ENCODE results near the gene ADM5.

Gene ADM5
- 0 to 0.38 (median 0.08) reads per million in 18 experiments for total RNA-seq

DNA sequence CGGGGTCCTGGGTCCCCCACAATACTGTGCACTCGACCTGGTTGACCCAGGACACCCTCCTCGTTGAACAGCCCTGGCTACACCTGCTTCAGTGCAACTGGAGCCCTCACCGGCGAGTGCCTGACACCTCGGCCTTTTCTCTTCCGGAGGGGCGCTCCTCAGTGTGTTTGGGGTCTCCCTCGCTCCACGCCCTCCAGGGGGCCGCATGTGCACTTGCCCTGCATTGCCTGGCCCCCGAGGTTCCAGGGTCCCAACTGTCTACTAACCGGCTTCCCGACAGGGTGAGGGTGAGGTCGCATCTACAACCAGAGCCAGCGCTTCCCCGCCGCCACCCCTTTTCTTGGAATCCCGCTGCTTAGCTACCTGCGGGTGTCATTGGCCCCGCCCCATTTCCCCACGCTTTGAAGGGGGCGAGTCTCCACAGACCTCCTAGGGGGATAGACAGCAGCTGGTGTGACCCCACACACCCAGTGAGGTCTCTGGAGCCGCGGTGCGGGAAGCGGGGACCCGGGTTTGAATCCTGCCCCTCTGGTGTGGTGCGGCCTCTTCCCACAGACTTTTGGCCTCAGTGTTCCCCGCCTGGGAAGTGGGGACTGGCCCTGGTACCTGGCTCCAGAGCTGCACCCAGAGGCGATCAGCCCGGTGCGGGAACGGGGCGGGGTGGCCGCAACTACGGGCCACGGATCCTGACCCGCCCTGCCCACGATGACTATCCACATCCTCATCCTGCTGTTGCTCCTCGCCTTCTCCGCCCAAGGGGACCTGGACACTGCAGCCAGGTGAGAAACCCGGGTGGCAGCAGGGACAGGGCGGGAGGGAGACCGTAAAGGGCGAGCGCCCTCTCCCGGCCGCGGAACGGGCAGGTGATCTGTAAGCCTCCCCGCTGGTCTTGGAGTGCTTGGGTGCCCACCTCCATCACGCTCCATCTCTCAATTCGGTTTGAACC lies at the start of gene ADM5:
Gene ADM5, plus strand, starts transcription at position 462 of the 946 bp plus-strand sequence. Its CDS starts 244 bp downstream, at position 706.
- DNase-seq: no peak

GRCh38 chr19:49640113-49640898 lies 49.1 kb upstream of the ADM5 start, which contains the start of gene RRAS:
Gene RRAS (minus strand): TSS chr19:49640143. CDS start chr19:49640098, 45 bp downstream.
- peak; percentile 100 for DNase-seq

DNA sequence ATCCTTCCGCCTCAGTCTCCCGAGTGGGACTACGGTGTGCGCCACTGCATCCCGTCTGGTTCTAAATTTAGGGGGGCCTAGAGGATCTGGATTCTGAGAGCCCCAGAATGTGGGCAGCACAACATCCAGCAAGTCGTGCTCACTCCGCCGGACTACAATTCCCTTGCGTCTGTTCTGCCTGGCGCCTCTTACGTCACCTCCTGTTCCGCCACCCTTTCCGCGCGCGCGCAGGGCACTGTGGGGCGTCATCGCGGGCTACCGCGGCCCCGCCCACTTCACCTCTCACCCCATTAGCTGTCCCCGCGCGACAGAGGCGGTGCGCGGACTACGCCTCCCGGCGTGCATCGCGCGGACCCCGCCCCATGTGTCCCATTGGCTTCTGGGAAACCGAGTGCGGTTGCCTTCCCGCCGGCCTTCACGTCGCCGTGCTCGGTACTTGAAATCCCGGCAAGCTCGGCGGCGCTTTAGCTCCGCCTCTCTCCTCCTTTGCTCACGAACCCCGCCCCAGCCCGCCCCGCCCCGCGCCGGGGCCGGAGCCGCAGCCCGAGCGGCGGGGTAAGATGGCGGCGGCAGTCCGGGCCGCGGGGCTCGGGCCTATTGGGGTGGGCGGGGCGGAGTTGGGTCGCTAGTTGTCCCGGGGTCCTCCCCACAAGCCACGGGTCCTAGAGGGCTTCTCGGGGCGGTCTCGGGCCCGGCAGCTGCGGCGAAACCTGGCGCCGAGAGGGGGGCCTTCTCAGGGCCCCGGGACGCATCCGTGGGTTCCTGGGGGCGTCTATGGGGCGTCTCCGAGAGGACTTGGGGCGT lies 47.5 kb upstream of the ADM5 start, which contains the start of gene SCAF1:
Gene SCAF1, plus strand, starts transcription at position 522 of the 804 bp plus-strand sequence. CDS start 2,818 bp downstream, outside the sequence.
- peak; percentile 100 for DNase-seq

DNA sequence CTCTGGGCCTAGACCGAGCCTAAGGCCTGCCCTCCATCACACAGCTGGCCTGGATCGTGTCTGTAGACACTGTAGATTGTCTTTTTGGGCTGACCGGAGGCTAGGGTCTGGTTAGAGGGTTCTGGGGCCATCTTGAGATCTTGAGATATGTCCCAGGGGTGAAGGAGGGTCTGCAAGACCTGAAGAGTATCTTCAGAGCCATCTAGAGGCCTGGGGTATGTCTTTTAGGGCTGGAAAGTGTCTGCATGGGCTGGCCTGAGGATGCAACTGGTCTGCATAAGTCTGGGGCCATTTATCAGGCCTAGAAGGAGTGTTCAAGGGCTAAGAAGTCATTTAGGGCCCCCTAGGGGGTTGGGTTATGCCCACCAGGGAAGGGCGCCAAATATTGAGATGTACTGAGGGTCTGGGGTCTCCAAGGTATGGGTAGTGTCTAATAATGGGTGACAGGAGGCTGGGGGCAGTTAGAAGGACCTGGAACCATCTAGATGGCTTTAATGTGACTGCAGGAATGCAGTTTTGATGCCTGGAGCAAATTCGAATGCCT lies 46.8 kb upstream of the ADM5 start:
- no peak for DNase-seq

DNA sequence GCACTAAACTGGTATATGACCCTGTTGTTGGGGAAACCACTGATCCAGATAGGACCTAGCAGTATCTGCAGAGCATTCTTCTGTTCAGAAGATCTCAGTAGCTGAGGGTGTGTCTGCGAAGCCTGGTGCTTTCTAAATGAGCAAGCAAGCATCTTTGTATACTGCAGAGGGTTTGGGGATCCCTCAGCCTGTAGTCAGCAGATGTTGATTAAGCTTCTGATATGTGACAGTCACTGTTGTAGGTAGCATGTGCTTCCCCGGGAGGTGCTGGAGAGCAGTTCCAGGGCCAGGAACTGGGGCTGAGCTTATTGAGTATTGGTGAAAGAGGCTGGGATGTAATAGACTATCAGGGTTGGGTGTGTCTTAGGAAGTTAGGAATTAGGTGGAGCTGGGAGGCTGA lies 45.9 kb upstream of the ADM5 start:
- no peak for DNase-seq

DNA sequence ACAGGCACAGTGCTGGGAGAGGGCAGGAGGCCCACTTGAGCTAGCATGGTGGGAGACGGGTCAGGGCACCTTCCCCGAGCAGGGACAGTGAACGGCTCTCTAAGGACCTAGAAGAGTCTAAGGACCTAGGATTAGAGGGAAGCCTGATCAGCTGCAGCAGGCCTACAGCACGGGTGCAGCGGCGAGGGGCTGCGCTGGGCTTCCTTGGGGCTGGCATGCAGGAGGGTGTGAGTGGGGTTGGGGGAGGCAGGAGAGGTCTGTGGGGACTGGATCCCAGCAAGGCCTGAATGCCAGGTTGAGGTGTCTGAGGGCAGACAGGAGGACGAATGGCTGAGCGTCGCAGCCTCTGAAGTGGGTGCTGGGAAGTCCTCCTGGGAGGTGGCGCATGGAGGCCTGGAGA lies 43.8 kb upstream of the ADM5 start:
- DNase-seq: no peak

DNA sequence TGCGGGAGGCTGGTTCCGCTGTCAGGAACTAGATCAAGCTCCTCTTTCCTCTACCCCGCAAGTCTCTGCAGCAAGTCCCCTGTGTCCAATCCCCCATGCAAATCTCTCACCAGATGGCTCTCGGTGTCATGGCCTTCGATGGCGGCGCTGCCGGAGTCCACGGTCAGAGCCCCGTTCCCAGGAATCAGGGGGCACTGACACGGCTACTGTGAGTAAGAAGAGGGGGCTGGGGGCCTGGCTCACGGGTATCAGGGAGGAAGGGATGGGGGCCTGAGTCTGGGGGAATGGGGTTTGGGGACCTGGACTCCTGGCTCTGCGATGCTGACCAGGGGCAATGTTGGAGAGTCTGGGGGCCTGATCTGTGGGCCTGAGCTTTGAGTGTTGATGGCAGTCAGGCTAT lies 43.4 kb upstream of the ADM5 start:
- no peak for DNase-seq

GRCh38 chr19:49646586-49646985 lies 42.8 kb upstream of the ADM5 start:
- DNase-seq: no peak

GRCh38 chr19:49651029-49651819 lies 38.2 kb upstream of the ADM5 start:
- DNase-seq: no peak

- DNase-seq: no peak
These were observed 37.4 kb upstream of the ADM5 start for GRCh38 chr19:49651820-49652550.

DNA sequence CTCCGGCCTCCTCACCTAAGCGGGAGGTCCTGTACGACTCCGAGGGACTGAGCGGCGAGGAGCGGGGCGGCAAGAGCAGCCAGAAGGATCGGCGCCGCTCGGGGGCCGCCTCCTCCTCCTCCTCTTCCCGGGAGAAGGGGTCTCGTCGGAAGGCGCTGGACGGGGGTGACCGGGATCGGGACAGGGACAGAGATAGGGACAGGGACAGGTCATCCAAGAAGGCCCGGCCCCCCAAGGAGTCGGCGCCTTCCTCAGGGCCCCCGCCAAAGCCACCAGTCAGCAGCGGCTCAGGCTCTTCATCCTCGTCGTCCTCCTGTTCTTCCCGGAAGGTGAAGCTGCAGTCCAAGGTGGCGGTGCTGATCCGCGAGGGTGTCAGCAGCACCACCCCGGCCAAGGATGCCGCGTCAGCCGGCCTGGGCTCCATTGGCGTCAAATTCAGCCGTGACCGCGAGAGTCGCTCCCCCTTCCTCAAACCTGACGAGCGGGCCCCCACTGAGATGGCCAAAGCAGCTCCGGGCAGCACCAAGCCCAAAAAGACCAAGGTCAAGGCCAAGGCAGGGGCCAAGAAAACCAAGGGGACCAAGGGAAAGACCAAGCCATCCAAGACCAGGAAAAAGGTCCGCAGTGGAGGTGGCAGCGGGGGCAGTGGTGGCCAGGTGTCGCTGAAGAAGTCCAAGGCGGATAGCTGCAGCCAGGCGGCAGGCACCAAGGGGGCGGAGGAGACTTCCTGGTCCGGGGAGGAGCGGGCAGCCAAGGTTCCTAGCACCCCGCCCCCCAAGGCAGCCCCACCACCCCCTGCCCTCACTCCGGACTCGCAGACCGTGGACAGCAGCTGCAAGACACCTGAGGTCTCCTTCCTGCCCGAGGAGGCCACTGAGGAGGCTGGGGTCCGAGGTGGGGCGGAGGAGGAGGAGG lies 36.6 kb upstream of the ADM5 start:
- no peak for DNase-seq

DNA sequence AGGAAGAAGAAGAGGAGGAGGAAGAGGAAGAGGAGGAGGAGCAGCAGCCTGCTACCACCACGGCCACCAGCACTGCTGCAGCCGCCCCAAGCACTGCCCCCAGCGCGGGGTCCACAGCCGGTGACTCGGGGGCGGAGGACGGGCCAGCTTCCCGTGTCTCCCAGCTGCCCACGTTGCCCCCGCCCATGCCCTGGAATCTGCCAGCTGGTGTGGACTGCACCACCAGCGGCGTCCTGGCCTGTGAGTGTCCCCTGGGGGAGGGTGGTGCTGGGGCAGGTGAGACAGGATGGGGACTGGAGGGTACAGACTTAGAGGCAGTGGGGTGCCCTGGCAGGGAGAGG lies 36.0 kb upstream of the ADM5 start:
- DNase-seq: no peak

DNA sequence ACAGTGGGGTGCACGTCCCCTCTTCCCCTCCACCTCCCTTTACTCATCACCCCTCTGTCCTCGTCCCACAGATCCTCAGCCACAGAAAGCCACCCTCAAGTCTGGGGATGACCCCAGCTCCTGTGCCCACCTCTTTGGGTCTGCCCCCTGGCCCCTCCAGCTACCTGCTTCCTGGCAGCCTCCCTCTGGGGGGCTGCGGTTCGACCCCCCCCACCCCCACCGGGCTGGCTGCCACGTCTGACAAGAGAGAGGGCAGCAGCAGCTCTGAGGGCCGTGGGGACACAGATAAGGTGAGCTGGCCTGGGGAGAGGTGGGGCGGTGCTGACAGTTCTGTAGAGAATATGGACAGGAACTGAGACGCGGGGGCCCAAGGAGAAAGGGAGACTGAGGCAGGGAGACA lies 34.8 kb upstream of the ADM5 start:
- DNase-seq: no peak

- no peak for DNase-seq
These were observed 33.6 kb upstream of the ADM5 start for GRCh38 chr19:49655570-49656455.

DNA sequence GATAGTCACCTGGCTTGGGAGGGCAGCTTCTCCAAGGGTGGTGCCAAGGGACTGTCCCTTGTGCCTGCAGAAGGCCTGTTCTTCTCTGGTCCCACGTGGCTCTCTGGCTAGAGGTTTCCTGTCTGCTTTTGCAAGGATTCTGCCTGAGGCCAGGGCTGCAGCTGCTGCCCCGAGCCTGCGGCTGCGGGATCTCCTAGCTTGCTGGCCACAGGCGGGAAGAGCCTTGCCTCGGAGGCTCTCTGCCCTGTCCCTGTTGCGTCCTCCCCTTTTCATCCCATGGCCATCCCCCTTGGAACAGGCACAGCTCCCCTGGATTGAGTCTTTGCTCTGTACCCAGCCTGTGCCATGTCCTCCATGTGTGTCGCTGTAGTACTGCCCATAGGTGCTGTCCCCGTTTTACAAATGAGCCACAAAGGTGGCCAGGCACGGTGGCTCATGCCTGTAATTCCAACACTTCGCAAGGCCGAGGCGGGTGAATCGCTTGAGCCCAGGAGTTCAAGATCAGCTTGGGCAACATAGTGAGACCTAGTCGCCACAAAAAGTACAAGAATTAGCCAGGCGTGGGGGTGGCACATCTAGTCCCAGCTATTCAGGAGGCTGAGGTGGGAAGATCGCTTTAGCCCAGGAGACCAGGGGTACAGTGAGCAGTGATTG lies 32.8 kb upstream of the ADM5 start:
- DNase-seq: no peak

DNA sequence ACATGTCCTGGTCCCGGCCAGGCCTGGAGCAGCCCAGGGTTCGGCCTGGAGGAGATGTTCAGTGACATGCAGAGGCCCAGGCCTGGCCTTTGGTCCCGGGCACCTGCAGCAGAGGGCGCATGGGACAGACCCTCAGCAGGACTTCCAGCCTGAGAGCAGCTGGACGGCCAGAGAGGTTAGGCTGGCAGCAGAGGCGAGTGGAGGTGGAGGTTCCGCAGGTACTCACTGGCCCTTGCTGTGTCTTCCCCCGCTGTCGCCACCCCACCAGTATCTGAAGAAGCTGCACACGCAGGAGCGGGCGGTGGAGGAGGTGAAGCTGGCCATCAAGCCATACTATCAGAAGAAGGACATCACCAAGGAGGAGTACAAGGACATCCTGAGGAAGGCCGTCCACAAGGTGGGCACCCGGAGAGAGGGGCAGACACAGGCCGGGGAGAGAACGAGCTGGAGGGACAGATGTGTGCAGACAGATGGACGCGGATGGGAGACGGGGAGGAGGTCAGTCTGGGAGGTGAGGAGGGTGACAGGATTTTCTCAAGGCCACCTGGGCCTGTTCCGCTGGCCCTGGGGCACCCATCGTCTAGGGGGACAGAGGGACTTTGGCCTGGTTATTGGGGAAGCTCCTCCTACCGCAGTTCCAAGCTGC lies 31.8 kb upstream of the ADM5 start:
- DNase-seq: no peak

DNA sequence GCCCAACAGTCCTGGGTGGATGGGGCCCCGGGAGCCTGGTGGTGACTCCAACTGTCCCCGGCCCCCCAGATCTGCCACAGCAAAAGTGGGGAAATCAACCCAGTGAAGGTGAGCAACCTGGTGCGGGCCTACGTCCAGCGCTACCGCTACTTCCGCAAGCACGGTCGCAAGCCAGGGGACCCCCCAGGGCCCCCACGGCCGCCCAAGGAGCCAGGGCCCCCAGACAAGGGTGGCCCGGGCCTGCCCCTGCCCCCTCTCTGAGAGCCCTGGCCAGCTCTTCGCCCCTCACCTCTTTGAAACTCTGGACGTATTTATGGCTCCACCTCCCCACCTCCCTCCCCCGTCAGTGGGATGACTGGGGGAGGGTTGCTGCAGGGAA lies 31.3 kb upstream of the ADM5 start:
- no peak for DNase-seq
